SK-N-SH treated with all-trans-retinoic acid at 6 μM for 48 hours (cell line): ENCODE measurements around the gene HCFC1R1.

Source experiments
- ARNTL ChIP-seq: fragments of 450-650 bp; formaldehyde crosslinking; IDR thresholded peaks from 2 replicates; pipeline ENCODE4 v1.5.0; 2020; ENCODE audit warnings: low read depth, mild to moderate bottlenecking, moderate library complexity, borderline replicate concordance
- CSRNP3 ChIP-seq: fragments of 250-450 bp; sonication (Bioruptor Pico); IDR thresholded peaks from 2 replicates; pipeline ENCODE4 v1.5.1; 2021; ENCODE audit warnings: mild to moderate bottlenecking, moderate library complexity
- OSR1 ChIP-seq: fragments of 250-450 bp; sonication (Bioruptor Pico); IDR thresholded peaks from 2 replicates; pipeline ENCODE4 v1.8.0; 2022; ENCODE audit warnings: moderate library complexity, mild to moderate bottlenecking, inconsistent platforms
- RARB ChIP-seq: fragments of 250-450 bp; sonication (Bioruptor Pico); IDR thresholded peaks from 2 replicates; pipeline ENCODE4 v1.8.0; 2021; ENCODE audit warnings: mild to moderate bottlenecking, moderate library complexity
- TSHZ2 ChIP-seq: fragments of 250-450 bp; sonication (Bioruptor Pico); IDR thresholded peaks from 2 replicates; pipeline ENCODE4 v1.5.0; 2020; ENCODE audit warnings: mild to moderate bottlenecking, moderate library complexity
- ZNF565 ChIP-seq: fragments of 450-650 bp; formaldehyde crosslinking; conservative IDR thresholded peaks from 2 replicates; pipeline ENCODE4 v1.5.0; 2020; ENCODE audit warnings: low read depth, mild to moderate bottlenecking, moderate library complexity
- ZNF70 ChIP-seq: fragments of 450-650 bp; formaldehyde crosslinking; IDR thresholded peaks from 2 replicates; pipeline ENCODE4 v1.5.0; 2020; ENCODE audit warnings: mild to moderate bottlenecking, moderate library complexity

GRCh38 chr16:3000540-3000939 is 23.2 kb downstream of the HCFC1R1 start:
- TF ChIP-seq OSR1 (CRISPR knock-in tag), result no peak
- no peak for TF ChIP-seq ARNTL (CRISPR knock-in tag)
- no peak for TF ChIP-seq TSHZ2 (CRISPR knock-in tag)
- no peak for TF ChIP-seq ZNF565
- no peak for TF ChIP-seq ZNF70 (CRISPR knock-in tag)
- TF ChIP-seq RARB, result no peak
- TF ChIP-seq CSRNP3 (CRISPR knock-in tag), result no peak
